Hepatocyte (in vitro differentiated cells): Measurements from ENCODE around the gene TRAPPC8.

Experiments
- EZH2 ChIP-seq: fragments of 200-600 bp; sonication (generic); IDR thresholded peaks from 2 replicates; pipeline ENCODE4 v1.6.1; 2016; ENCODE audit warnings: antibody characterized with exemption, mild to moderate bottlenecking, borderline replicate concordance
- EZH2phosphoT487 ChIP-seq: fragments of 200-600 bp; sonication (generic); IDR thresholded peaks from one replicate; pipeline ENCODE4 v1.6.1; 2018; ENCODE audit warnings: antibody characterized with exemption, mild to moderate bottlenecking, low read depth, moderate library complexity; ENCODE audit not compliant: unreplicated experiment, severe bottlenecking
- TF ChIP-seq, protein P1 (sequence below): fragments of 200-600 bp; sonication (generic); IDR thresholded peaks from 2 replicates; pipeline ENCODE4 v1.5.1; 2016; ENCODE audit warnings: antibody characterized with exemption, mild to moderate bottlenecking; ENCODE audit not compliant: poor library complexity

DNA sequence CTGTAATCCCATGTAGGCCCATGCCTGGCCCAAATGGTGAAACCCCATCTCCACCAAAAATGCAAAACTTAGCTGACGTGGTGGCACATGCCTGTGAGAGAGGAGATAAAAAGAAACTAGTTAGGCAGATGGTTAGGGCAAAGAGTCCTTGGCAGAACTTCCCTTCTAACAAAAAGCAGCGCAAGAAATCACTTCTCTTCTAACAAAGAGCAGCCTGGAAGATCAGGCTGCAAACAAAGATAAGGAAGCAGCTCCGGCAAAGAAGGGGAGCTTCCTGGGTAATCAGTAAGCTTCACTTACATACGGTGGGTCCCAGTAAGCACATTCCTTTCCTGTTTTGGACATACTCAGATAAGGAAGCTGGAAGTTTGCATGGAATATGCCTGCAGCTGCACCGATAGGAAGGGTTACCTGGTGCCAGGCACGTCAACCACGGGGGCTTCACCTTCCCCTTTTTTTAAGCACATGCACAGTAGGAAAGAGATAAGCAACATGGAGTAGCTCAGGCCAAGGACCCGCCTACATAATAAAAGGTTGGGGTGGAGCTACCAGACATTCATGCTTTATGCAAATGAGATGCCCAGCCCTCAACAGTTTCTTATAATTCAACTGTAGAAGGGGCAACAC, 121.3 kb downstream of the TRAPPC8 start:
- TF ChIP-seq, protein P1, sequence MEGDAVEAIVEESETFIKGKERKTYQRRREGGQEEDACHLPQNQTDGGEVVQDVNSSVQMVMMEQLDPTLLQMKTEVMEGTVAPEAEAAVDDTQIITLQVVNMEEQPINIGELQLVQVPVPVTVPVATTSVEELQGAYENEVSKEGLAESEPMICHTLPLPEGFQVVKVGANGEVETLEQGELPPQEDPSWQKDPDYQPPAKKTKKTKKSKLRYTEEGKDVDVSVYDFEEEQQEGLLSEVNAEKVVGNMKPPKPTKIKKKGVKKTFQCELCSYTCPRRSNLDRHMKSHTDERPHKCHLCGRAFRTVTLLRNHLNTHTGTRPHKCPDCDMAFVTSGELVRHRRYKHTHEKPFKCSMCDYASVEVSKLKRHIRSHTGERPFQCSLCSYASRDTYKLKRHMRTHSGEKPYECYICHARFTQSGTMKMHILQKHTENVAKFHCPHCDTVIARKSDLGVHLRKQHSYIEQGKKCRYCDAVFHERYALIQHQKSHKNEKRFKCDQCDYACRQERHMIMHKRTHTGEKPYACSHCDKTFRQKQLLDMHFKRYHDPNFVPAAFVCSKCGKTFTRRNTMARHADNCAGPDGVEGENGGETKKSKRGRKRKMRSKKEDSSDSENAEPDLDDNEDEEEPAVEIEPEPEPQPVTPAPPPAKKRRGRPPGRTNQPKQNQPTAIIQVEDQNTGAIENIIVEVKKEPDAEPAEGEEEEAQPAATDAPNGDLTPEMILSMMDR = no peak
- TF ChIP-seq EZH2 (no peak), EZH2phosphoT487 (no peak)
